ENCODE data around the gene BRWD1.
"Not testable (repeated sequence)": the region's sequence is repeated elsewhere in the genome, so short reads cannot be mapped to it uniquely, and the experiment has no call there.

The BRWD1 gene

DNA sequence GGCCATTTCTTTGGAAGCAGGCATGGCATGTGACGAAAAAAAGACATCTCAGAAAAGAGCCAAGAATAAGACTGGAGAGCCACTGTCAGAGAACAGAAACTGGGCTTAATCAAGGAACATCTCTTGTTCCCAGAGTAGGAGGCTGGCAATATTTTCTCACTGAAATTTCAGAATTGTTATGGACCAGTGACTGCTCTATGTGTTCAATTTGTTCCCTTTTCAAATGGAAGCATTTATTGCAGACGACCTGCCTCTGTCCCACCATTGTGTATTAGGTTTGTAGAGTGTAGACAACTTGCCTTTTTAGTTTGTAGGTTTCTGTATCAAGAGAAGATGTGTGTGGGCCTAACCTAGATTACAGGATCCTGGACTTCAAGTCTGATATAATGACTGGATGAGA, 148.9 kb downstream of the BRWD1 start:
- no peak for DNase-seq

GRCh38 chr21:39161064-39161463, 152.4 kb downstream of the BRWD1 start:
- DNase-seq: no peak

DNA sequence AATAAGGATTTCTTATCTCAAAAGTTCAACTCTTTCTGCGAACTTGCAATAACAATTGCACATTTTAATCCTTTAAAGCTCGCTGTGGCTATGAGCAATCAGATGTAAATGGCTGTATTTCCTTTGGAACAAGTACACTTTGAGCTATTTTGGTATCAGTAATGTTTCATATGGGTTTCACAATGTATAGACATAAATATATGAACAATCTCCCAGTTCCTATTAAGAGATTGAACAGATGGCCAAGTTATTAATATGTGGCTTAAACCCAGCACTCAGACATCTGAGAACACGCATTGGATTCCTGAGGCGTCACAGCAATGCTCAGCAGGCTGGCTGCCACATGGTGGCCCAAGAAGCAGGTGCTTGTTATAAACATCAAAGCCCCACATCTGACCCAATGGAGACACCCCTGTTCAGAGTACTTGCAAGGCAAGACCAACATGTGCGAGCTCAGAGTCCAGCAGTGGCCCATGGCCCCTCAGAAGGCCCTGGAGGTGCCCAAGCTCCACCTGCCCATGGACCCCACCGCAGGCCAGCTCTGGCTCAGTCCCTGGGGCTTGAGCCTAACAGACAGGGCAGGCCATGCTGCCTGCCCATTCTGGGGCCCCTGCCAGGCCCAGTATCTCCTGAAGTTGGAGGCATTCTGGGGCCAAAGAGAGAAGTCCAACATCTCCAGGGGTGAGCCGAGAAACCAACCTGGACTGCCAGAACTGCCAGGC, 153.9 kb downstream of the BRWD1 start:
- no peak for DNase-seq

GRCh38 chr21:39157241-39157640, 156.2 kb downstream of the BRWD1 start:
- DNase-seq: not testable (repeated sequence)

- DNase-seq: no peak
Observed at GRCh38 chr21:39156024-39156423, 157.4 kb downstream of the BRWD1 start.

DNA sequence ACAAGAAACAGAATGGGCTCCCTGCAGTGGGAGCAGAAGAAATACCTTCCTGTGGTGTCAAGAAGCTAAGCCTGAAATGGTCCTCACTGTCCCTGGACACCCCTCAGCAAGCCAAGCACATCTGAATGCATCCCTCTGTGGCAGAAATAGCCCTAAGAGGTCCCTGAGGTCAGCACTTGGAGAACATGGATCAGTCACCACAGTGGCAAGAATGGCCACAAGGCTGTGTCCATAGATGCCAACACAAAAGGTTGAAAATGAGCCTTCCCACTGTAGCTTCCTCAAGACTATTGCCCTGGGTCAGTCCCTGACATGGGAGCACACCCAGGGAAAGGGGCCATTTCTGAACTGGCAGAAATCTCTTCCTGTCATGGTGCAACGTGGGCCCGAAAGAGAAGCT, 157.9 kb downstream of the BRWD1 start:
- no peak for DNase-seq

- no peak for DNase-seq
Observed at GRCh38 chr21:39153842-39154241, 159.6 kb downstream of the BRWD1 start.

DNA sequence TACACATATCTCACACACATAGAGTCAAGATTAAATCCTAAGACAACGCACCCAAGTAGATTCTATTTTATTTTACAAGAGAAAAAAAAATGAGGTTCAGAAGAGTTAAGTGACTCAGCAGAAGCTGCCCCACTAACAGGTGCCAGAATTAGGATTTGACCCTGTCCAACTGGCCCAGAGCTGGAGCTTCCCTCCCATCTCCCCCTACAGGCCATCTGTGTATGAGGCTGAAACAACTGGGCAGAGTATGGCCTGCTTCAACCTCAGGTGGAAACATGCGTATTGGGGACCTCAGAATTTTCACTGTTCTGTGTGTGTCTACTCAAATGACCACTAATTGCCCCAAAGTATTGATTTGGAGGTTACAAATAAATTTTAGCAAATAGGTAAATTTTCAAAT, 160.1 kb downstream of the BRWD1 start:
- DNase-seq: no peak

- no peak for DNase-seq
Observed at GRCh38 chr21:39152271-39152670, 161.2 kb downstream of the BRWD1 start.

GRCh38 chr21:39150877-39151276, 162.6 kb downstream of the BRWD1 start:
- DNase-seq: no peak

- DNase-seq: no peak
Observed at GRCh38 chr21:39150316-39150715, 163.1 kb downstream of the BRWD1 start.

DNA sequence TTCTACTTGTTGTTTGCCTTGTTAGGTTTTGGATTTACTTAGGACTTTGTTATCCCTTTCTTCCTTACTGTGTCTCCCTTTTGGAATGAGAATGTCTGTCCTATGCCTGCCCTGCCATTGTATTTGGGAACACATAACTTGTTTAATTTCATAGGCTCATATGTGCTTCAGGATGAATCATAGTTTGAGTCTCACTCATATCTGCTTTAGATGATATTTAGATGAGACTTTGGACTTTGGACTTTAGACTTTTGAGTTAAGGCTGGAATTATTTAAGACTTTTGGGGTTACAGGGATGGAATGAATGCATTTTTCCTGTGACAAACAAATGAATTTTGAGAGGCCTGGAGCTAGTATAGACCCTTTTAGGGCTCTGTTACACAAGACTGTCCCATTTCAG, 163.6 kb downstream of the BRWD1 start:
- no peak for DNase-seq

- DNase-seq: no peak
Observed at GRCh38 chr21:39148975-39149374, 164.5 kb downstream of the BRWD1 start.

GRCh38 chr21:39144191-39144590, 169.2 kb downstream of the BRWD1 start:
- DNase-seq: no peak

GRCh38 chr21:39142972-39143371, 170.5 kb downstream of the BRWD1 start:
- no peak for DNase-seq

DNA sequence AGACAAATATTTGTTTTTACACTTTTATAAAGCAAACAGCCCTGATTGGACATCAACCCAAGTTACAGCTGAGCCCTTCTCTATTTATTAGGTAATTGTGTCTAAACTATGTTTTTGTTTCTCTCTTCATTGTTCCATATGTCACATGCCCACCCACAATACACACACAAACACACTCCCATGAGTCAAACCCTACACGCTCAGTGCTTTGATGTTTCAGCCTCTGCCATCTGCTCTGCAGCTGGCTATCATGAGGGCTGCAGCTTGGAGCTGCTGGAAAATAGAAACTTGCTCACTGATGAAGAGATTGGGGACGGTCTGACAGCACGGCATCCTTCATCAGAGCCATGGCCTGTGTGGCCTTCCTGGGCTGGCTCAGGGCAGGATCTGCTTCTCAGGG, 171.9 kb downstream of the BRWD1 start:
- peak; percentile 28 for DNase-seq

- peak; percentile 27 for DNase-seq
Observed at GRCh38 chr21:39137248-39138178, 175.9 kb downstream of the BRWD1 start.

DNA sequence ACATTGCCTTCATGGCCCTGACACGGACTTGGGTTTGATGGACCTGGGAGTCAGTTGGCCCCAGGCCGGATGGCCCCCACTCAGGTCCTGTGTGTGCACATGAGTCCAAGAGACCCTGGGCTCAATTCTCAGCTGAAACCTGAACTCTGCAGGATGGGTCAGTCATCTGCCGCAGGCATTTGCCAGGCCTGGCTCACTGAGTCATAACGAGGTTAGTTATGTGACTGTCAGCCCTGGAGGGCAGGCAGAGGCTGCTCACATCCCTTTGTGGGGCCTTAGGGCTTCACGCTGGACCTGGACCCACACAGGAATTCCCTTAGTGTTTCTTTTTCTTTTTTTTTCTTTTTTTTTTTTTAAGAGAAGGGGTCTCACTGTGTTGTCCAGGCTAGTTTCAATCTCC, 176.7 kb downstream of the BRWD1 start:
- DNase-seq: no peak

- not testable (repeated sequence) for DNase-seq
Observed at GRCh38 chr21:39136138-39136537, 177.3 kb downstream of the BRWD1 start.

GRCh38 chr21:39134288-39134810, 179.1 kb downstream of the BRWD1 start:
- DNase-seq: no peak

Data from retina (tissue), 1 donor.